SK-N-SH (cell line): ENCODE data around the gene MGST2. TPM values are rescaled to one million over a fixed set of nuclear protein-coding genes. Genes with fewer than 3 reads are reported as not detected.

Experiments used
- CTCF ChIA-PET: fragments of 300-600, 350-600 bp; formaldehyde crosslinking; extraction: SDS; loops from one replicate; lab custom pipeline; 2021; lab: Yijun Ruan, JAX
- POLR2A ChIA-PET: fragments of 350-600 bp; sonication (Branson Sonifier 250); formaldehyde crosslinking; extraction: SDS; loops from one replicate; lab custom pipeline; 2020; ENCODE audit warnings: antibody characterized with exemption, inconsistent platforms; lab: Yijun Ruan, JAX
- DNase-seq: peaks from one replicate; pipeline ENCODE4 v3.0.0; 2012
- H2AFZ ChIP-seq: fragments of 200-600 bp; sonication (generic); 2 replicates; pipeline ENCODE4 v1.8.1; 2016; ENCODE audit warnings: antibody characterized with exemption, mild to moderate bottlenecking, low read depth
- H3F3A ChIP-seq: fragments of 200-600 bp; sonication (generic); replicated peaks from 2 replicates; pipeline ENCODE3; 2016; ENCODE audit warnings: antibody characterized with exemption, mild to moderate bottlenecking; ENCODE audit not compliant: insufficient read depth
- H3K27ac ChIP-seq, 2 experiments: fragments of 200-500 bp in 1 of 2; fragments of 200-600 bp in 1 of 2; sonication (Bioruptor generic) in 1 of 2; sonication (generic), shearing (Covaris generic) in 1 of 2; 2 replicates each; pipeline versions ENCODE4 v1.5.1 to v1.6.1; 2014 to 2016; ENCODE audit warnings: low read depth in 2 of 2, inconsistent platforms in 1 of 2, low read length in 1 of 2, mild to moderate bottlenecking in 1 of 2, mixed read lengths in 1 of 2
- H3K27me3 ChIP-seq: fragments of 200-600 bp; sonication (generic), shearing (Covaris generic); 2 replicates; pipeline ENCODE4 v1.6.1; 2016; ENCODE audit warnings: mixed run types; ENCODE audit not compliant: insufficient read depth
- H3K36me3 ChIP-seq, 2 experiments: fragments of 200-500 bp in 1 of 2; fragments of 200-600 bp in 1 of 2; sonication (Bioruptor generic) in 1 of 2; sonication (generic) in 1 of 2; replicated peaks in 1 of 2; 2 replicates each; pipeline versions ENCODE3 to v1.5.1; 2014 to 2016; ENCODE audit warnings: low read length in 1 of 2, mild to moderate bottlenecking in 1 of 2; ENCODE audit not compliant: insufficient read depth in 2 of 2, control insufficient read depth in 1 of 2
- H3K4me1 ChIP-seq, 2 experiments: fragments of 200-500 bp in 1 of 2; fragments of 200-600 bp in 1 of 2; sonication (Bioruptor generic) in 1 of 2; sonication (generic), shearing (Covaris generic) in 1 of 2; 2 replicates each; pipeline versions ENCODE4 v1.5.1 to v1.6.1; 2014 to 2016; ENCODE audit warnings: low read depth in 1 of 2, low read length in 1 of 2, mixed run types in 1 of 2; ENCODE audit not compliant: insufficient read depth in 2 of 2, control insufficient read depth in 1 of 2
- H3K4me2 ChIP-seq: fragments of 200-600 bp; sonication (generic), shearing (Covaris generic); 2 replicates; pipeline ENCODE4 v1.6.1; 2017; ENCODE audit warnings: mixed run types
- H3K4me3 ChIP-seq, 2 experiments: fragments of 200-500 bp in 1 of 2; fragments of 200-600 bp in 1 of 2; sonication (Bioruptor generic) in 1 of 2; sonication (generic), shearing (Covaris generic) in 1 of 2; 2 replicates each; pipeline versions ENCODE4 v1.5.1 to v1.8.1; 2014 to 2016; ENCODE audit warnings: low read depth in 2 of 2, inconsistent platforms in 1 of 2, low read length in 1 of 2, mild to moderate bottlenecking in 1 of 2, mixed read lengths in 1 of 2, moderate library complexity in 1 of 2
- H3K79me2 ChIP-seq: fragments of 200-600 bp; sonication (generic); 2 replicates; pipeline ENCODE4 v1.8.1; 2017; ENCODE audit warnings: mild to moderate bottlenecking; ENCODE audit not compliant: insufficient read depth
- H3K9ac ChIP-seq: fragments of 200-600 bp; sonication (generic); 2 replicates; pipeline ENCODE4 v1.6.1; 2017; ENCODE audit warnings: mixed run types
- H3K9me2 ChIP-seq: fragments of 200-600 bp; sonication (generic); 2 replicates; pipeline ENCODE4 v1.6.1; 2017; ENCODE audit warnings: mixed run types
- H3K9me3 ChIP-seq: fragments of 200-600 bp; sonication (generic); 2 replicates; pipeline ENCODE4 v1.6.1; 2017; ENCODE audit warnings: mixed run types, mild to moderate bottlenecking, moderate library complexity
- H4K20me1 ChIP-seq: fragments of 200-600 bp; sonication (generic); 2 replicates; pipeline ENCODE4 v1.6.1; 2017; ENCODE audit warnings: mild to moderate bottlenecking, mixed run types; ENCODE audit not compliant: insufficient read depth
- ELF1 ChIP-seq: IDR thresholded peaks from 2 replicates; pipeline ENCODE4 v1.4.0; 2012
- EP300 ChIP-seq, 2 experiments: IDR thresholded peaks; 2 replicates each; pipeline versions ENCODE4 v1.4.0 to v1.6.1; 2012; ENCODE audit warnings: borderline replicate concordance in 1 of 2, low read depth in 1 of 2, low read length in 1 of 2
- EZH2phosphoT487 ChIP-seq: fragments of 200-600 bp; sonication (generic); IDR thresholded peaks from 2 replicates; pipeline ENCODE4 v1.6.1; 2017; ENCODE audit warnings: low read depth, mixed run types, mild to moderate bottlenecking, antibody characterized with exemption, moderate library complexity, borderline replicate concordance
- FOSL2 ChIP-seq: IDR thresholded peaks from 2 replicates; pipeline ENCODE4 v1.4.0; 2012; ENCODE audit warnings: low read depth, mild to moderate bottlenecking, moderate library complexity, borderline replicate concordance
- FOXJ3 ChIP-seq: sonication (generic); formaldehyde crosslinking; IDR thresholded peaks from 2 replicates; pipeline ENCODE4 v1.5.1; 2020; ENCODE audit warnings: mild to moderate bottlenecking, missing genetic modification reagents
- FOXM1 ChIP-seq: IDR thresholded peaks from 2 replicates; pipeline ENCODE4 v1.4.0; 2012; ENCODE audit warnings: low read depth, mild to moderate bottlenecking
- GABPA ChIP-seq: IDR thresholded peaks from 2 replicates; pipeline ENCODE4 v1.4.0; 2012; ENCODE audit warnings: low read depth, mild to moderate bottlenecking
- IRF3 ChIP-seq: fragments of 150-350 bp; IDR thresholded peaks from 2 replicates; pipeline ENCODE4 v1.6.1; 2016; ENCODE audit warnings: mild to moderate bottlenecking, low read depth, low read length
- JUND ChIP-seq: IDR thresholded peaks from 2 replicates; pipeline ENCODE4 v1.4.0; 2012
- MAX ChIP-seq: IDR thresholded peaks from 2 replicates; pipeline ENCODE4 v1.4.0; 2012; ENCODE audit warnings: low read depth
- MXI1 ChIP-seq: IDR thresholded peaks from 2 replicates; pipeline ENCODE4 v1.6.1; 2012; ENCODE audit warnings: mild to moderate bottlenecking, low read depth, low read length, improper control_type of control experiment
- NFIC ChIP-seq: IDR thresholded peaks from 2 replicates; pipeline ENCODE4 v1.4.0; 2012; ENCODE audit warnings: borderline replicate concordance
- NRF1 ChIP-seq: IDR thresholded peaks from 2 replicates; pipeline ENCODE4 v1.6.1; 2012; ENCODE audit warnings: low read depth, mild to moderate bottlenecking, low read length
- RCOR1 ChIP-seq: fragments of 150-350 bp; IDR thresholded peaks from 2 replicates; pipeline ENCODE4 v1.6.1; 2017; ENCODE audit warnings: antibody characterized with exemption, low read length
- RXRA ChIP-seq: IDR thresholded peaks from 2 replicates; pipeline ENCODE4 v1.4.0; 2012; ENCODE audit warnings: low read depth, mild to moderate bottlenecking, borderline replicate concordance
- SIN3A ChIP-seq: IDR thresholded peaks from 2 replicates; pipeline ENCODE4 v1.6.1; 2012; ENCODE audit warnings: low read depth, mild to moderate bottlenecking, low read length, moderate library complexity, borderline replicate concordance
- TAF1 ChIP-seq: IDR thresholded peaks from 2 replicates; pipeline ENCODE4 v1.6.1; 2012; ENCODE audit warnings: low read depth, mild to moderate bottlenecking, low read length, moderate library complexity, borderline replicate concordance
- TCF12 ChIP-seq: IDR thresholded peaks from 2 replicates; pipeline ENCODE4 v1.4.0; 2012
- TEAD4 ChIP-seq: IDR thresholded peaks from 2 replicates; pipeline ENCODE4 v1.4.0; 2012; ENCODE audit warnings: mild to moderate bottlenecking, borderline replicate concordance; ENCODE audit not compliant: insufficient read depth
- USF2 ChIP-seq: fragments of 150-350 bp; IDR thresholded peaks from 2 replicates; pipeline ENCODE4 v1.6.1; 2017; ENCODE audit warnings: antibody characterized with exemption, low read length, low read depth, borderline replicate concordance
- YY1 ChIP-seq: IDR thresholded peaks from 2 replicates; pipeline ENCODE4 v1.4.0; 2012; ENCODE audit warnings: low read depth, mild to moderate bottlenecking
- WGBS: methylation state at CpG from one replicate; pipeline ENCODE4 v1.1.6; 2017; ENCODE audit warnings: low lambda C conversion rate; 5-methylcytosine and 5-hydroxymethylcytosine counted together
- polyA plus RNA-seq, 3 experiments: library from polyadenylated mRNA; depleted of rRNA; stranded (reverse); fragments of >200 nt; gene quantifications; 2 replicates each; pipeline ENCODE4 v1.2.3, GENCODE V29; 2012
- TF ChIP-seq, protein P1 (sequence below): fragments of 200-600 bp; sonication (generic); IDR thresholded peaks from 2 replicates; pipeline ENCODE4 v1.6.1; 2017; ENCODE audit warnings: antibody characterized with exemption, mild to moderate bottlenecking, moderate library complexity
- TF ChIP-seq, protein P2 (sequence below): IDR thresholded peaks from 2 replicates; pipeline ENCODE4 v1.4.0; 2012; ENCODE audit warnings: low read depth, borderline replicate concordance
- TF ChIP-seq, protein P3 (sequence below): IDR thresholded peaks from 2 replicates; pipeline ENCODE4 v1.6.1; 2012; ENCODE audit warnings: mild to moderate bottlenecking, low read depth, low read length, moderate library complexity

The MGST2 gene
- polyA plus RNA-seq, 1 of the 3 experiments (the other 2 are of a cell fraction): 26.5 TPM

DNA sequence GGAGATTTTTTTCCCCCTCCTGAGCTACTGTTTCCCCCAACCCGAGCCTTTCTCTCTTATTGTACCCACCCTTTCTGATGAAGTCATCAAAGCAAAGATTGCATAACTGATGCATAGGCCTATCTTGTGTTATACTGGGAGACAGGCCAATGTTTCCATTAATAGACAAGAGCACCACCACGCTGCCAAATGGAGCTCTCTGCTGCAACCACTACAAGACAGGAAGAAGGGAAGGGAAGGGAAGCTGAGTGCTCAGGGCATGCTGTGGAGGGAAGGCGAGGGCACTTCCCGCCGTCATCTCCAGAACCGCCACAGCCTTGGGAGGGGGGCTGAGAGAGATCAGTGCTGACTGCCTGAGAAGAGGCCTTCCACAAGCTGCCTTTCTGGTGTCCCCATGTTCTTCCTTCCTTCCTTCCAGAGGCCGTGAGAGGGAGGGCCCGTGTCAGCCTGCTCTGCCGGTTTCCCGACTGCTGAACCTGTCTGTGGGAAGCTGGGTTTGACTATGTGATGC lies 75.0 kb downstream of the MGST2 start:
- Histone ChIP-seq H3K79me2 (no peaks in the 10 kb centered on the region), H4K20me1 (no peaks in the 10 kb centered on the region), H3K27me3 (no peaks in the 10 kb centered on the region), H3K4me2 (peak overlapping the region; percentile 41), H3K27ac (peak overlapping the region; percentile 55 to 90), H3K9ac (no peak overlapping the region), H2AFZ (peak overlapping the region; percentile 60; the same call in 1 of the 2 replicates), H3K9me2 (no peaks in the 10 kb centered on the region), H3K4me1 (peaks cover 12 to 45% of the 10 kb centered on the region in 2 experiments), H3K9me3 (no peaks in the 10 kb centered on the region), H3K36me3 (no peaks in the 10 kb centered on the region), H3F3A (peaks cover 4% of the 10 kb centered on the region), H3K4me3 (no peak overlapping the region)
- peak; percentile 72 for DNase-seq
- POLR2A ChIA-PET: interaction anchor here (0.6 to 2.3 kb wide), 12 partner anchors 9 to 721 kb away, joined by 3 to 8 read pairs (median 4); partner anchors contain the start of gene MAML3
- CTCF ChIA-PET: interaction anchor here (0.7 to 1.7 kb wide), 11 partner anchors 9 to 513 kb away, joined by 3 to 8 read pairs (median 3); no protein-coding TSS in a partner anchor
- 13% methylated on average over 2 of the region's 10 CpGs for WGBS
- TF ChIP-seq TCF12 (peak; percentile 57; the same call in 1 of the 2 replicates), MAX (peak; percentile 93), IRF3 (no peak), FOSL2 (peak; percentile 29; the same call in 1 of the 2 replicates), ELF1 (0 out of 2 replicates have a peak, but pooled peaks have one; percentile 23), FOXJ3 (CRISPR knock-in tag) (peak; percentile 68; the same call in 1 of the 2 replicates), NRF1 (no peak), YY1 (no peak), NFIC (peak; percentile 92), SIN3A (no peak), RCOR1 (peak; percentile 38; the same call in 1 of the 2 replicates), EP300 (IDR thresholded peaks at IDR 0.05; ENCODE audit: borderline replicate concordance in 1 of 2, low read depth in 1 of 2, low read length in 1 of 2) (0 out of 4 replicates have a peak, but pooled peaks of 1 of the 2 experiments have one; percentile 15), RXRA (no peak), TAF1 (no peak), USF2 (no peak), TEAD4 (no peak), FOXM1 (no peak), JUND (0 out of 2 replicates have a peak, but pooled peaks have one; percentile 15), EZH2phosphoT487 (no peak), GABPA (peak; percentile 35; the same call in 1 of the 2 replicates), MXI1 (peak; percentile 81)
- TF ChIP-seq, protein P1, sequence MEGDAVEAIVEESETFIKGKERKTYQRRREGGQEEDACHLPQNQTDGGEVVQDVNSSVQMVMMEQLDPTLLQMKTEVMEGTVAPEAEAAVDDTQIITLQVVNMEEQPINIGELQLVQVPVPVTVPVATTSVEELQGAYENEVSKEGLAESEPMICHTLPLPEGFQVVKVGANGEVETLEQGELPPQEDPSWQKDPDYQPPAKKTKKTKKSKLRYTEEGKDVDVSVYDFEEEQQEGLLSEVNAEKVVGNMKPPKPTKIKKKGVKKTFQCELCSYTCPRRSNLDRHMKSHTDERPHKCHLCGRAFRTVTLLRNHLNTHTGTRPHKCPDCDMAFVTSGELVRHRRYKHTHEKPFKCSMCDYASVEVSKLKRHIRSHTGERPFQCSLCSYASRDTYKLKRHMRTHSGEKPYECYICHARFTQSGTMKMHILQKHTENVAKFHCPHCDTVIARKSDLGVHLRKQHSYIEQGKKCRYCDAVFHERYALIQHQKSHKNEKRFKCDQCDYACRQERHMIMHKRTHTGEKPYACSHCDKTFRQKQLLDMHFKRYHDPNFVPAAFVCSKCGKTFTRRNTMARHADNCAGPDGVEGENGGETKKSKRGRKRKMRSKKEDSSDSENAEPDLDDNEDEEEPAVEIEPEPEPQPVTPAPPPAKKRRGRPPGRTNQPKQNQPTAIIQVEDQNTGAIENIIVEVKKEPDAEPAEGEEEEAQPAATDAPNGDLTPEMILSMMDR: peak; percentile 41
- TF ChIP-seq, protein P2, sequence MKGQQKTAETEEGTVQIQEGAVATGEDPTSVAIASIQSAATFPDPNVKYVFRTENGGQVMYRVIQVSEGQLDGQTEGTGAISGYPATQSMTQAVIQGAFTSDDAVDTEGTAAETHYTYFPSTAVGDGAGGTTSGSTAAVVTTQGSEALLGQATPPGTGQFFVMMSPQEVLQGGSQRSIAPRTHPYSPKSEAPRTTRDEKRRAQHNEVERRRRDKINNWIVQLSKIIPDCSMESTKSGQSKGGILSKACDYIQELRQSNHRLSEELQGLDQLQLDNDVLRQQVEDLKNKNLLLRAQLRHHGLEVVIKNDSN: no peak
- TF ChIP-seq, protein P3, sequence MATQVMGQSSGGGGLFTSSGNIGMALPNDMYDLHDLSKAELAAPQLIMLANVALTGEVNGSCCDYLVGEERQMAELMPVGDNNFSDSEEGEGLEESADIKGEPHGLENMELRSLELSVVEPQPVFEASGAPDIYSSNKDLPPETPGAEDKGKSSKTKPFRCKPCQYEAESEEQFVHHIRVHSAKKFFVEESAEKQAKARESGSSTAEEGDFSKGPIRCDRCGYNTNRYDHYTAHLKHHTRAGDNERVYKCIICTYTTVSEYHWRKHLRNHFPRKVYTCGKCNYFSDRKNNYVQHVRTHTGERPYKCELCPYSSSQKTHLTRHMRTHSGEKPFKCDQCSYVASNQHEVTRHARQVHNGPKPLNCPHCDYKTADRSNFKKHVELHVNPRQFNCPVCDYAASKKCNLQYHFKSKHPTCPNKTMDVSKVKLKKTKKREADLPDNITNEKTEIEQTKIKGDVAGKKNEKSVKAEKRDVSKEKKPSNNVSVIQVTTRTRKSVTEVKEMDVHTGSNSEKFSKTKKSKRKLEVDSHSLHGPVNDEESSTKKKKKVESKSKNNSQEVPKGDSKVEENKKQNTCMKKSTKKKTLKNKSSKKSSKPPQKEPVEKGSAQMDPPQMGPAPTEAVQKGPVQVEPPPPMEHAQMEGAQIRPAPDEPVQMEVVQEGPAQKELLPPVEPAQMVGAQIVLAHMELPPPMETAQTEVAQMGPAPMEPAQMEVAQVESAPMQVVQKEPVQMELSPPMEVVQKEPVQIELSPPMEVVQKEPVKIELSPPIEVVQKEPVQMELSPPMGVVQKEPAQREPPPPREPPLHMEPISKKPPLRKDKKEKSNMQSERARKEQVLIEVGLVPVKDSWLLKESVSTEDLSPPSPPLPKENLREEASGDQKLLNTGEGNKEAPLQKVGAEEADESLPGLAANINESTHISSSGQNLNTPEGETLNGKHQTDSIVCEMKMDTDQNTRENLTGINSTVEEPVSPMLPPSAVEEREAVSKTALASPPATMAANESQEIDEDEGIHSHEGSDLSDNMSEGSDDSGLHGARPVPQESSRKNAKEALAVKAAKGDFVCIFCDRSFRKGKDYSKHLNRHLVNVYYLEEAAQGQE: no peak
